HG03520 (cell line): Measurements from ENCODE around the gene TFIP11.

Source experiments
- ATAC-seq: cut with Tn5 transposase; IDR thresholded peaks from one replicate; pipeline ENCODE4 v1.9.1; 2021; ENCODE audit warnings: mild to moderate bottlenecking, moderate library complexity; ENCODE audit not compliant: unreplicated experiment

The TFIP11 gene

DNA sequence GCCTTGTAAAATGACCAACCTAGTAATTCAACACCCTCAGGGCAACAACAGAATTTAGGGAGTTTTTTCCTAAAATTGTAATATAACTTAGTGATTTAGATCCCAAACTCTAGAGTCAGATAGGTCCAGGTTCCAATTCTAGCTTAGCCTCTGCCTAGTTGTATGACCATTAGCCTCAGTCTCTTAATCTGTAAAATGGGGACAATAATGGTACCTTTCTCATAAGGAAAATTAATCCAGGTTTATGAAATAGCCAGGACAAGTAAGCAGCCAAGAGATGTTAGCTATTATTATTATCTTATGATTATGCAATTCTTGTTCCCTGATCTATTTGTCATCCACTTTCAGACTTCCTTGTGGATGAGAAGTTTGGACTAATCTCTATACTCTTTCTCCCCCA lies 4.1 kb downstream of the TFIP11 start:
- ATAC-seq, result no peak

DNA sequence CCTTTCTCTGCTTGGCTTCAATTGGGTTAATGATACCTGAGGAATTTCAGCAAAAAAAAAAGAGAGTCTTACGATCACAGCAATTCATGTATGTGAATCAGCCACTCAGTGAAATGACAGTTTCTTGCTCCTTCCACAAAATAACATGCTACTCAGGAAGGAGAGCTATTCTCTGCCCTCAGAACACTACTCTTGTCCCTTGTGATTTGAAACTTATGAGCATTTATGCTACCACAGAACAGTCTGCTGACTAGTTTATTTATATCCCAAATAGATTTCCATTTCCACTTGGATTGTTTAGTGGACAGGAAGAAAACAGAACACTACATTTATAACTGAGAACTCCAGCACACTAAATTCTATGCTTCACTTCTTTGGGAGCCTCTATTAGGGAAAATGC lies 8.5 kb downstream of the TFIP11 start:
- ATAC-seq, result no peak

DNA sequence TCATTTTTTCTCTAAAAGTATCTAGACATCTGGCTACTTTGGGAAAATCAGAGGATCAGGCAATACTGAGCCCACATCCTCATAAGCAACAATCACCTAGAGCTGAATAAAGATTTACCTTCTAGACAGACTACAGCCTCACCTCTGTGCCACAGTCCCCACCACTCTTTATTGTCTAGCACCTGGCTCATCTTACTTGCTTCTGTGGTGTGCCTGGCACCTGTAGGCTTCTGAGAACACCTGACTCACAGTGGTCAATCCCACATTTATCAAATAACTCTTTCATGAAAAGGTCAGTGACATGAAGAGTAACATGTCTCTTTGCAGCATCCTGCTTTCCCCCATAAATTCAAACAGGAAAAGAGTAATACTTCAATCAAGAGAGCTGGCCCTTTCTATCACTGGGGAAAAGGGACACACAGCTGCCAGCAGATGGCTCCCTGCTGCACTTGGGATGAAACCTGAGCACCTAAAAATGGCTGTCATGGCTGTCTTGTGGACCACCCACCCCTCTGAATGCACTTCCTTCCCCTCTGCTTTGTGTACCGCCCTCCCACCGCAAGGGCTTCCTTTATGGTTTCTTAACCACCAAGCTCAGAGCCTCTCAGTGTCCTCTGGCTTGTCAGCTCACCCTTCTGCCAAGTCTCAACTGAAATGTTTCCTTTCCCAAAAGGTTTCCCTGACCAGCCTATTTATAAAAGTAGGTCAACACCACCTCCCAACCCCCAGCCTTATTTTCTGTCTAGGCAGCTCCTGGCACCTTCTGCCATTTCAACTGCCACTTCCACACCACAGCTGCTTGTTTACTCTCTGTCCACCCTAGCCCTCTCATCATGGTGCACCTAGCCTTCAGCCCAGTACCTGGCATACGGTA lies 9.3 kb downstream of the TFIP11 start:
- ATAC-seq, result no peak

GRCh38 chr22:26501996-26502395 lies 10.3 kb downstream of the TFIP11 start:
- no peak for ATAC-seq

- ATAC-seq, result no peak
These were observed 13.0 kb downstream of the TFIP11 start for GRCh38 chr22:26499188-26499703.

- no peak for ATAC-seq
These were observed 15.8 kb downstream of the TFIP11 start for GRCh38 chr22:26496456-26496855.

GRCh38 chr22:26494506-26494905 lies 17.8 kb downstream of the TFIP11 start:
- ATAC-seq, result no peak

- no peak for ATAC-seq
These were observed 20.1 kb downstream of the TFIP11 start for GRCh38 chr22:26492220-26492619.

- no peak for ATAC-seq
These were observed 22.7 kb downstream of the TFIP11 start for GRCh38 chr22:26489447-26490036.

DNA sequence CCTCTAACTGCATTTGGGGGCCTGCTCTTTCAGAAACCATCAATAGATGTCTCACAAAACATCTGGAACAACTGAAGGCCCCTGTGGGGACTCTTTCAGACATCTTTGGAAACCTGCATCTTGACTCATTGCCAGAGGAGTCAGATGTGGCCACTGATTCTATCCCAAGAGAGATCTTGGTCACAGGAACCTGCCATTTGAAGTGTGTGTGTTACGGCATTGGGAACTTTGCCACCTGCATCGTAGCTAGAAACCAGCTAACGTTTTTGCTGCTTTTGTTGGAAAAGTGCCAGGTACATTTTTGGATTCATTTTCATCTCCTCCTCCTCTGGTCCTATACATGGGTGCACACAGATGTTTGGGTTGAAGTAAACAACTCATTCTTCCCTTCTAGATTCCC lies 24.3 kb downstream of the TFIP11 start:
- ATAC-seq, result no peak

DNA sequence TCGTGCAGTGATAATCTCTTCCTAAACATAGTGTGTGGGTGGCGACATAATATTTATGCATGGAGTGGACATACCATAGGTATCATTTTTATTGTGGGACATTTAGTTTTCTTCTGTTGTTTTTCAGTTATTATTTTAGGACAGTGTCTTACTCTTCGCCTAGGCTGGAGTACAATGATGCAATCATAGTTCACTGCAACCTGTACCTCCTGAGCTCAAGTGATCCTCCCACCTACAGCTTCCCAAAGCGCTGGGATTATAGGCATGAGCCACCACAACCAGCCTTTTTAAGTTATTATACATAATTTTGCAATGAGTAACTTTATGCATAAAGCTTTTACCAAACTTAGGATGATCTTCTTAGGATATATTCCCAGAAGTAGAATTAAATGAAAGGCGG lies 25.9 kb downstream of the TFIP11 start:
- no peak for ATAC-seq

GRCh38 chr22:26485806-26486390 lies 26.4 kb downstream of the TFIP11 start:
- no peak for ATAC-seq

DNA sequence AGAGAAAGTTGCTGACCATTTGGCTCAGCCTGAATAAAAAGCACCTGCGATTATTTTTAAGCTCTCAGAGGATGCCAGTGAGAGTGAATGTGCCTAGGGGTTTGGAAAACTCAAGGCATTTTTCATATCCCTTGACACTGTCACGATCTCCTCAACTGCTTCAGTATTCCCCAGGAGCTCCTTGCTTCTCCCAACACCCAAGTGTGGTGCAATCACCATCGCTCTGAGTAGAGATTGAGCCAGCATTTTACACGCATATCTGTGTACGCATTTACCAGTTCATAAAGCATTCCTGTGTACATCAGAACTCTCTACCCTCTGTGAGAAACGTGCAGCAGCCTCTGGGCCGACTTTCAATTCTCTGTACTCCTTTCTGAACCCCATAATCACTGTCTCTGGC lies 27.3 kb downstream of the TFIP11 start:
- ATAC-seq, result no peak

DNA sequence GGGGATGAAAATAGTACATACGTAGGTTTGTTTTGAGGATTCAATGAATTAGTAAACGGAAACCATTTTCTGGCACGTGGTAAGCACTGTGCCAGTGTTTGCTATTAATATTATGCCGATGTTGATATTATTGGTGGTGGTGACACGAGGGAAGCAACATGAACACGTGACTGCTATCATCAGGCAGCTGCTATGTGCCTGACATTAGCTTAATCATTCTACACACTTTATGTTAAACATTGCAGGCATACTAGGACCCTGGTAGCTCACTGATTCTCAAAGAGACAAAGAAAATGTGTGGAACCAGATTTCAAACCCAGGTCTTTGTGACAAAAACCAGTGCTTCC lies 27.9 kb downstream of the TFIP11 start:
- no peak for ATAC-seq

DNA sequence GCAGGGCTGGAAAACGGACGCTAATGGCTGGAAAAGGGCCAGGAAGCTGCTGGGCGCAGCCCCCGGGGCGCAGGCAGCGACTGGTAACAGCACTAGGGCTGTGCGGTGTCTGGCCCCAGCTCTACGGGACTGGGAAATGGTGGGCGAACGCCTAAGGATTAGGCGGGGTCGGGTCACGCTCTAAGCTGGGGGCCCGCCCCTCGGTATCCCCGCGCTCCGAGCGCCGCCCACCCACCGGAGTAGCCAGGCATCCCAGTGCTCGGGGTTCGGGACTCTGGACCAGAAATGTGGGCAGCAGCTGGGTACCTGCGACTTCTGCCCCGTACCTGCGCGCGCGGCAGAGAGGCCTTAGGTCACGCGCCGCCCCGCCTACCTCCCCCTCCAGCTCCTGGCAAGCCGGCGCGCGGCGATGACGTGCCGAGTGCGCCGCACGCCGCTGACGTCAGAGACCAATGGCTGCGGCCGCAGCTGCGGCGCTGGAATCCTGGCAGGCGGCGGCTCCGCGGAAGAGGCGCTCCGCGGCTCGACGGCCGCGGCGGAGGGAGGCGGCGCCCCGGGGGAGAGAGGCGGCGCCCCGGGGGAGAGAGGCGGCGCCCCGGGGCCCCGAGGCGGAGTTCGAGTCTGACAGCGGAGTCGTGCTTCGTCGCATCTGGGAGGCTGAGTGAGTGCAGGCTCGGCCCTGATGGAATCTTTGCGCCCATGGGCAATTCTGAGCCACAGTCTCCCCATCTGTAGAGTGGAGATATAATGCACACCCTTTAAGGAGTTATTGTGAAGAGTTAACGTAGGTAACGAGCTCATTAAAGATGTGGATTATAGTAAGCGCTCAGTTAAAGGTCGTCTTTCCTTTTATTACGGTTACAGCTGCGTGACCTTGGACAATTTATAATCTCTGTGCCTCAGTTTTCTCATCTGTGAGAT lies 28.6 kb downstream of the TFIP11 start, which contains the start of the genes HPS4 and SRRD:
Gene HPS4 (minus strand): TSS at position 345 of the 921 bp plus-strand sequence. CDS start 2,021 bp downstream, outside the sequence.
Gene SRRD (plus strand): TSS at position 439 of the 921 bp plus-strand sequence. CDS start 14 bp downstream, at position 453.
- ATAC-seq, result peak; percentile 59

DNA sequence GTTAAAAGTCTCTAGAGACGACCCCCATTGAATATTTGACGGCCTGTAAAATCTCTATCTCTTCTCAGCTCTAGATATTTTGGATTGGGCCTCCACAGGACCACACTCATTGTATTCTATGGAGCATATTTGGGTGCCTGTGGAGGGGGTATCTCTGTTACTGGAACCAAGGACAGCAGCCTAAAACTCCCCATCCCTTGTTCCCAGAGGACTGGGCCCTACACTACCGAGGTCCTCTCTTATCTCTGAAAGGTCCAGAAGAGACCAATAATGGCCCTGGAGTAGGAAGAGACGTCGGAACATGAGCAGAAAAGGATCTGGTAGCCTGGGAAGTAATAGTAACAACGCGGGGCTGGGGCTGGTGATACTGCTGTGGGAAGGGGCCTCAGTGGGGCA lies 29.2 kb downstream of the TFIP11 start:
- ATAC-seq, result peak; percentile 8

- ATAC-seq, result no peak
These were observed 30.1 kb downstream of the TFIP11 start for GRCh38 chr22:26482161-26482560.

- no peak for ATAC-seq
These were observed 30.6 kb downstream of the TFIP11 start for GRCh38 chr22:26481694-26482093.

GRCh38 chr22:26481112-26481693 lies 31.1 kb downstream of the TFIP11 start:
- ATAC-seq, result no peak

GRCh38 chr22:26480611-26480932 lies 31.7 kb downstream of the TFIP11 start:
- ATAC-seq, result no peak
